Neuron (in vitro differentiated cells): ENCODE data around the gene HEMK1.

Experiments
- H2AFZ ChIP-seq: one replicate; pipeline ENCODE4 v1.6.1; 2013; ENCODE audit warnings: low read depth, mild to moderate bottlenecking, inconsistent platforms, low read length, moderate library complexity
- H3K27me3 ChIP-seq: one replicate; pipeline ENCODE4 v1.6.1; 2013; ENCODE audit warnings: low read length; ENCODE audit not compliant: insufficient read depth
- H3K36me3 ChIP-seq: one replicate; pipeline ENCODE4 v1.6.1; 2013; ENCODE audit warnings: low read length; ENCODE audit not compliant: insufficient read depth
- H3K4me1 ChIP-seq: one replicate; pipeline ENCODE4 v1.6.1; 2013; ENCODE audit warnings: low read length; ENCODE audit not compliant: insufficient read depth
- H3K4me3 ChIP-seq: 2 replicates; pipeline ENCODE4 v1.5.1; 2013; ENCODE audit warnings: mild to moderate bottlenecking, low read length, moderate library complexity
- H3K9me3 ChIP-seq: one replicate; pipeline ENCODE4 v1.6.1; 2013; ENCODE audit warnings: low read length

The HEMK1 gene

DNA sequence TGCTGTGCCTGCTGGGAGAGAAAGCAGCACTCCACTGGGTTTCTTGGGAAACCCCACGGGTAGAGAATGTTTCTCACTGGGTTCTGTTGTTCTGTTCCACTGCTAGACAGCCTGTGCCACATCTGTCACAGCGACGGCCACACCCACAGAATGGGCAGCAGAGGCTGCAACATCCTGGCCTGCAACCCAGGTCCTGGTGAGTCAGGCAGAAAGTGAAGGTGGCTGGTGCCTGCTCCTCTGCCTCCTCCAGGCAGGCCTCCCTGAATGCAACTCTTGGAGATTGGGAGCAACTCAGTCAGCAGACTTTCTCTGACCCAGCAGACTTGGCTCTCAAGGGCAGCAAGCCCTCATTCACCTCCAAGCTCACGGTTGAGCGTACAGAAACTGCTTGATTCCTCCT is 14.8 kb upstream of the HEMK1 start:
- Histone ChIP-seq H3K27me3 (peaks cover 47% of the 10 kb centered on the region), H2AFZ (no peak overlapping the region), H3K36me3 (no peaks in the 10 kb centered on the region), H3K9me3 (no peaks in the 10 kb centered on the region), H3K4me1 (no peaks in the 10 kb centered on the region), H3K4me3 (no peak overlapping the region)

DNA sequence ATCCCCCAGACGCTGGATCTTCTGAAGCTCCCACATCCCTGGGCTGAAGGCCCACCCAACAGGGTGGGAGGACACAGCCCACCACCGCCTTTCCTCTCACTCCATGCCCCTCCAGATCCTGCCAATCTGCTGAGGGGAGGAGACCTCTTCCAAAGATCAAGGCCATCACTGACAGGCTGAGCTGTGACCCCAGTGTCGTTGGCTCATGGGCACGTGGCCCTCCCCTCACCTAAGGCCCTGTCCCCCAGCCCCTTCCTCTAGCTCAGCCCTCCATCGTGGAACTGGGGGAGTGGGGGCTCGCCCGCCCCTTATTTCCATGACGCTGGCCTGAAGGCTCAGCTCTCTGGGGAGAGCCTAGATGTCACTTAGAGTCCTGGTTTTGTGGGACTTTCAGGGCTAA is 12.2 kb upstream of the HEMK1 start:
- Histone ChIP-seq H2AFZ (no peak overlapping the region), H3K27me3 (peaks cover 36% of the 10 kb centered on the region), H3K4me3 (no peak overlapping the region), H3K4me1 (no peaks in the 10 kb centered on the region), H3K36me3 (no peaks in the 10 kb centered on the region), H3K9me3 (no peaks in the 10 kb centered on the region)

DNA sequence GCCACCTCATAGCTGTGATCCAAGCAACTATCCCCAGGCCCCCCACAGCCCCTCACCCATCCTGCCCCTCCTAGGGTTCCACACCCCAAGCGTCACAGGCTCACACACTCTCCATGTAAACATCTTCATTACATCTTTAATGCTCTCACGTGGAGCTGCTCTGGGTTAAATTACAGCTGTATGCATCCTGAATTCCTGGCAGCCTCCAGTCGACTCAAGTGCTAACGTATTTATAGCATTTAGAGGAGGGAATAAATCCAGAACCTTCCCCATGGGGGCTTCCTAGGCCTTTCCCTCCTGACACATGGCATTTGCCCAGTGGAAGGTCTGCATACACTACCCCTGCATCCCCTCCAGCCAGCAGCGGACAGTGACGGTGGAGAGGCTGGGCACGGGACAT is 11.4 kb upstream of the HEMK1 start:
- H3K27me3 ChIP-seq: peaks cover 42% of the 10 kb centered on the region
- no peaks in the 10 kb centered on the region for H3K4me1 ChIP-seq
- H3K9me3 ChIP-seq: no peaks in the 10 kb centered on the region
- H3K4me3 ChIP-seq: no peak overlapping the region
- no peaks in the 10 kb centered on the region for H3K36me3 ChIP-seq
- no peak overlapping the region for H2AFZ ChIP-seq

DNA sequence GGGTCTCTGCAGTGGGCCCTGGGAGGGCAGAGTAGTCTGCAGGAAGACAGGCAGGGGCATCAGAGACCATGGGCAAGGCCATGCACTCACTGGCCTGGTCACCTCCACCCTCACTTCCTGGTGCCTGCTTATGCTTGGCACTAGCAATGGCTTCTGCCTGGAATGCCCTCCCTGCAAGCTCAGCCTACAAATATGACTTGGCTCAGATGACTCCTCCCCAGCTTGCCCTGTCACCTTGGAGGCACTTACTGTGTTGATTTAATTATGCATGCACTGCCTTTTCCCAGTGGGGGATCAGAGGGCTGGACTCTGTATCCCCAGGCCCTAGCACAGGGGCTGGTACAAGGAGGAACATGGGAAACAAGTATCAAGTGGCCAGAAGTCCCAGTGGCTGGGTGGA is 9.6 kb upstream of the HEMK1 start:
- H3K9me3 ChIP-seq: no peaks in the 10 kb centered on the region
- H3K36me3 ChIP-seq: no peaks in the 10 kb centered on the region
- no peak overlapping the region for H2AFZ ChIP-seq
- H3K27me3 ChIP-seq: peaks cover 32% of the 10 kb centered on the region
- no peak overlapping the region for H3K4me3 ChIP-seq
- no peaks in the 10 kb centered on the region for H3K4me1 ChIP-seq

DNA sequence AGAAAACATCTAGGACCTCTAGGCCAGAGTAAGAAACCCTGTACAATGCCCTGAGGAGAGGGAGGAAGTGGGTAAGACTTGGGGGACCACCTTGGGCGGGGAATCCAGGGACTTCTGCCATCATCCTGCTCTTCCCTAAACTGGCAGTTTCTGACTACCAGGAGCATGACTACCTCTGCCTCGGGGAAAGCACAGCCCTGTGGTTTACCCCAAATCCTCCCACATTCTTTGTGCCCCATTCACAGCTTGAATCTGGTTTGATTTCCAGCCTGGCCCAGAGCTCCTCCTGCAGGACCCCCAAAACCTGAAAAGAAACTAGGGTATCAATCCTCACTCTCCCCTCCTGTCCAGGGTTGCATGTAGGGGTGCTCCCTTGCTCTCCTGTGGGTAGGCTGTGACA is 6.5 kb upstream of the HEMK1 start:
- peaks cover 43% of the 10 kb centered on the region for H3K27me3 ChIP-seq
- H3K9me3 ChIP-seq: no peaks in the 10 kb centered on the region
- H3K4me1 ChIP-seq: no peaks in the 10 kb centered on the region
- H3K36me3 ChIP-seq: no peaks in the 10 kb centered on the region
- H3K4me3 ChIP-seq: no peak overlapping the region
- H2AFZ ChIP-seq: no peak overlapping the region

DNA sequence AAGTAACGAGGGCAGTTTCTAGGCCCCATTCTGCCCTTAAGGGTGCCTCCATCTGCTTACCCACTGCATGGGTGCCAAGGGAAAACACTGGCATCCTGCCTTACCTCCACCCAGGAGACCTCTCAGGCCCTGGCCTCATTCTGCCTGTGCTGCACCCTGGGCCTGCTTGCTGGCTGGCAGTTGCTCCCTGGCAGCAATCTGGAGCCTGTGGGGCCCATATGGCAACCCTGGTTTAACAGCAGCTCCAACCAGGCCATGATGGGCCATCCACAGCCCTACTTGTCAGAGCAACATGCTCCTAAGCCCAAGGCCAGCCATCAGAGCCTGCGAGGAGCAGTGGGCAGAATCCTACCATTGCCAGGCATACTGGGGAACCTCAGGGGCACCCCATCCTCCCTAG is 5.5 kb upstream of the HEMK1 start:
- H2AFZ ChIP-seq: no peak overlapping the region

DNA sequence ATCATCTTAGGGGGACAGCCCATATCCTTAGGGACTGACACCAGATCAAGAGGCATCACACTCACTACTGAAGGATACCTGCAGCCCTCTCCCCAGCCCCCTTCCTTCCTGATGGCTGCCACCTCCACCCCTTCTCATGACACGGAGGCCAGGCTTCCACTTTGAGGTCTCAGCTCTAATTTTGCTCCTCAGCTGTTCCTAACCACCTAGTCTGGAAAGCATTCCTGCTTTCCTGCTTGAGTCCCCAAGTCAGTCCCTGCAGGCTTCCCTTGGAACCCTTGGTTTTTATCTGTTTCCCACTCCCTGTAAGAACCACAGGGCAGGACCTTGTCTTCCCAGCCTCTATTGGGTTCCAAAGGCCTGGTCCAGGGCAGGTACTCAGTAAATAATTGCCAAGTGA is 5.0 kb upstream of the HEMK1 start:
- Histone ChIP-seq H3K4me1 (peaks cover 3% of the 10 kb centered on the region), H3K9me3 (no peaks in the 10 kb centered on the region), H2AFZ (no peak overlapping the region), H3K27me3 (peaks cover 37% of the 10 kb centered on the region), H3K36me3 (no peaks in the 10 kb centered on the region), H3K4me3 (no peak overlapping the region)

More for the DNA sequence above, 5.5 kb upstream of the HEMK1 start:
- Histone ChIP-seq H3K9me3 (no peaks in the 10 kb centered on the region), H3K4me1 (peaks cover 3% of the 10 kb centered on the region), H3K4me3 (no peak overlapping the region), H3K27me3 (peaks cover 38% of the 10 kb centered on the region), H3K36me3 (no peaks in the 10 kb centered on the region)

DNA sequence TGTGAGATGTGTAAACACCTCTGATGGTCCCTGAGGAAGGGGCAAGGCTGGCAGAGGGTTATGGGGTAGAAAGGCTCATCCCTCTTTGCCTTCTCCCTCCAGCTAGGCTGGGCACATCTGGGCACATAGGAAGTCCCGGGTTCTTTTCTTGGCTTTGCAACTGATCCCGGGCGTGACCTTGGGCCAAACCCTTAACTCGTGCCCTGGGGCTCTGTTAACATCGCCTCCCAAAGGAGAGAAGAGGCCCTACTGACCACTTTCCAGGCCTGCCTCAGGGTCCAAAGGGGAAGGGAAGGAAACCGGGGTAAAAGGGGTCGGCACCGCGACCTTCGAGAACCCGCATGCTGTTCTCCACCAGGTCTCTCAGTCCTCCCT is 2.3 kb upstream of the HEMK1 start:
- H3K36me3 ChIP-seq: peaks cover 3% of the 10 kb centered on the region
- H3K4me3 ChIP-seq: no peak overlapping the region
- peaks cover 37% of the 10 kb centered on the region for H3K27me3 ChIP-seq
- peaks cover 7% of the 10 kb centered on the region for H3K4me1 ChIP-seq
- no peaks in the 10 kb centered on the region for H3K9me3 ChIP-seq
- H2AFZ ChIP-seq: no peak overlapping the region

DNA sequence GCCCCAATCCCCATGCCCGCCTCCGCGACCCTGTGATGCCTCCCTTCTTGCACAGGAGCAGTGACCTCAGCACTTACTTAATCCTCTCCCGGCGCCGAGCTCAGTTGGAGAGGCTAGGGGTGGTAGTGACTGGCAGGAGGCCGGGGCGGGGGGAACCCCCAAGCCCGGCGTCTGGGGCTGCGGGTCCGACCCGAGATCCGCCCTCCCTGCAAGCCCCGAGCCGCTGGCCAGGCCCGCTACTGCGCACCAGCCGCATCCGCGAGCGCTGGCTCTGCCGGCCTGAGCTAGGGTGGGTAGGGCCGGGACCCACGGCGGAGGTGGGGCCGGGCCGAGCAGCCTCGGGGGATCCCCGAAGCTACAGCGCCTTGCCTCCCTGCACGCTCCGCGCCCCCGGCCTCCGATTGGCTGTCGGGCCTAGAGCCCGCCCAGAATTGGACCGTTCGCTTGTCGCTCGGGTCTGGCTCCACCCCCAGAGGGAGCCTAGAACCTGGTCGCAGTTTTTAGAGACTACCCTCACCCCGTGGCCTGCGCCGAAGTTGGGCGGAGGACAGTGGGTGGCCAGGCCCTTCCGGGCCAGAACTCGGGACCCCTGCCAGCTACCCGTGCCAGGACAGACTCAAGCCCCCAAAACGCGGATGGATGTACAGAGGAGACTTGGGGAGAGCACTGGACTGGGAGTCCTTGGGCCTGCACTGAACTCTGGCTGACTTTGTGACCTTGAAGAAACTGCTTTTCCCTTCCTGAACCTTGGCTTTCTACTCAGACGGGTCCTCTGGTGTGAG is 1.7 kb upstream of the HEMK1 start, which contains the start of gene C3orf18:
C3orf18 (minus strand) TSS at position 362 of the 782 bp plus-strand sequence. CDS start 2,048 bp downstream, outside the sequence.
- Histone ChIP-seq H2AFZ (no peak within 1 kb of the TSS), H3K27me3 (peaks cover 31% of the 10 kb centered on the region), H3K4me3 (peak within 1 kb of the TSS; percentile 72), H3K36me3 (peaks cover 6% of the 10 kb centered on the region), H3K4me1 (peaks cover 7% of the 10 kb centered on the region), H3K9me3 (no peaks in the 10 kb centered on the region)

DNA sequence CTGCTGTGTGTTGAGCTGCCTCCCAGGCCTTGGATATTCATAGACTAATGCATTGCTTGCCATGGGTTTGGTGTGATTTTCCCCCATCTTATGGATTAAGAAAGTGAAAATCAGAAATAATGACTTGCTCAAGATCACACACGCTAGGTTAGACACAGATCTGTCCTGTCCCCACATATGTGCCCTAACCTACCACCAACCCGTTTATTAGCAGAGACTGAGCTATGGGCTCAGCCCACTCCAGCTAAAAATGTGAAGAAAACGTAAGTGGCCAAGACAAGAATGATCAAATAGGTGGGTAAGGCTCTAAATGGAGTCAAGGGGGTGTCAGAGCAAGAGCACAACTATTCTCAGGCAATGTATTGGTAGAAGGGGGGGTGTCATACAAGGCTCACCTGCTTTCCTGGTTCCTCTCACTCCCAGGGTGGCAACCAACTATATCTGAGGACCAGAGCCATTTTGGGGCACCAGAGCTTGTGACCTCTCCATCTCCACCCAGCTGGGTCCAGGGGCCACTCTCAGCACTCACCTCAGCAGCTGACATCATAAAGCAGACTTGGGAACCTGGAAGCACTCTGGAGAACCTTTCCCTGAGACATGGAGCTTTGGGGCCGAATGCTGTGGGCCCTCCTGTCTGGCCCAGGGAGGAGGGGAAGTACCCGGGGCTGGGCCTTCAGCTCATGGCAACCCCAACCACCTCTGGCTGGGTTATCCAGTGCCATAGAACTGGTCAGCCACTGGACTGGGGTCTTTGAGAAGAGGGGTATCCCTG is 1.4 kb downstream of the HEMK1 start:
- peaks cover 7% of the 10 kb centered on the region for H3K4me1 ChIP-seq
- peak overlapping the region; percentile 72 for H3K4me3 ChIP-seq
- H3K36me3 ChIP-seq: peaks cover 17% of the 10 kb centered on the region
- H2AFZ ChIP-seq: no peak overlapping the region
- H3K9me3 ChIP-seq: no peaks in the 10 kb centered on the region
- H3K27me3 ChIP-seq: peaks cover 19% of the 10 kb centered on the region

DNA sequence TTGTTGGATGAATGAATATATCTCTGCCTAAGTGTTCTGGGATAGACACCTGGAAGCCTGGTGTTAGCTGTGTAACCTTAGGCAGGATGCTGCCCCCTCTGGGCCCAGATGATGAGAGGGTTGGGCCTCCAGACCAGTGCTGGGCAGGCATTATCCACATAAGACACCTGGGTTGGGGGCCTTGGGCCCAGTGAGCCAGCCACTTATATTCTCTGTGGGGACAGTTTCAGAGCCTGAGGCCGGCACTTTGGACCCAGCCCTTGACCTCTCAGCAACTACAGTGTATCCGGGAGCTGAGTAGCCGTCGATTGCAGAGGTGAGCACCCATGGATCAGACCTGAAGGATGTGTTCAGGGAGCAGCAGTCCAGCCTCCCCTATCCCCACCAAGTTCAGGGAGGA is 2.2 kb downstream of the HEMK1 start:
- no peak overlapping the region for H2AFZ ChIP-seq
- peaks cover 17% of the 10 kb centered on the region for H3K36me3 ChIP-seq

DNA sequence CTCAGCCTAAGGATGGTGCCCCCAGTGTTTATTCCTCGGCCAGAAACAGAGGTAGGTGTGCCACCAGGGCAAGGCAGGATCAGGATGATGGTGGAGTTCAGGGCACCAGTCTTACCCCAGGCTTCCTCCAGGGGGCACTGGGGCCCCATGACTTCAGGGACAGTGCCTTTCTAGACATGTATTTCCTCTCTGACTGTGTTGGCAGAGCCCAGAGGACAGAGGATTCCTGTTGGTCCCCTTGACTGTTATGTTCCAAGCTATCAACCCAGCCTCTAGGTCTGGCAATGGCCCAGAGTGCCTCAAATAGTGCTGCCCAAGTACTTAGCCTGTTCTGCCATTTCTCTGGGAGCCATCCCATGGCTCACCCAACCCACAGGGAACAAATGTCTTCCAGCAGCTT is 2.8 kb downstream of the HEMK1 start:
- Histone ChIP-seq H3K36me3 (peaks cover 22% of the 10 kb centered on the region), H3K9me3 (no peaks in the 10 kb centered on the region), H3K27me3 (peaks cover 10% of the 10 kb centered on the region), H3K4me1 (peaks cover 7% of the 10 kb centered on the region), H3K4me3 (no peak overlapping the region), H2AFZ (no peak overlapping the region)

More for the DNA sequence above, 2.2 kb downstream of the HEMK1 start:
- H3K4me1 ChIP-seq: peaks cover 7% of the 10 kb centered on the region
- peaks cover 17% of the 10 kb centered on the region for H3K27me3 ChIP-seq
- H3K4me3 ChIP-seq: no peak overlapping the region
- no peaks in the 10 kb centered on the region for H3K9me3 ChIP-seq

DNA sequence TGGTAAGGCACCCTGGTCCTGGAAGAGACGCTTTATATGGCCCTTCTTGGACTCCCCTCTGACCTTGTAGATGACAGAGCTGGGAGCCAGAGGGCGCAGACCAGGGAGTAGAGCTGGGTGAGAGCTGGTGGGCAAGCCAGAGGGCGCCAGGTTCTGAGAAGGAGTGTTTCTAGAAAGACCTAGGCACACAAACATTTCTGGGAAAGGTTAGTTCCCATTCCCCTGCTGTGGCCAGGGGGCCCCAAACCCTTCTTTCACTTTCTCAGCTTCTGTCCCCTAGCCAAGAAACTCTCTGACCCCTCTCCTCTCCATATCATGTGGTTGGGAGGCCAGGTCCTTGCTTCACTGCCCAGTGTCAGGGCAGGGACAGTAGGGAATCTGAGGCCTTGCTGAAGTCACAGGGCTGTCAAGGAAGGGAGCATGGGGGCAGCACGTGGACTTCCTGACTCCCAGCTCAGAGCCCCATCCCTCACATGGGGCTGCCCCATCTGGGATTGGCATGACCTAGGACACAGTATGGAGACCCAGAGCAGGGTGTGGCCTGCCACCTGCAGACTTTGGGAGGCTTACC is 3.6 kb downstream of the HEMK1 start:
- peaks cover 3% of the 10 kb centered on the region for H3K27me3 ChIP-seq
- H3K36me3 ChIP-seq: peaks cover 26% of the 10 kb centered on the region
- H3K4me1 ChIP-seq: peaks cover 7% of the 10 kb centered on the region

More for the DNA sequence above, 3.6 kb downstream of the HEMK1 start:
- H3K9me3 ChIP-seq: no peaks in the 10 kb centered on the region
- no peak overlapping the region for H3K4me3 ChIP-seq
- no peak overlapping the region for H2AFZ ChIP-seq
